Parathyroid adenoma (tissue), 2 donors: Measurements from ENCODE around the gene BARX2.
"Not testable (repeated sequence)": the region's sequence is repeated elsewhere in the genome, so short reads cannot be mapped to it uniquely, and the experiment has no call there.

ENCODE experiments used
- H2AFZ ChIP-seq: fragments of 300-600 bp; sonication (generic); one replicate; pipeline ENCODE4 v1.7.0; 2017; ENCODE audit warnings: antibody characterized with exemption, mild to moderate bottlenecking
- H3K27ac ChIP-seq: fragments of 300-600 bp; sonication (generic); one replicate; pipeline ENCODE4 v1.7.0; 2017
- H3K27me3 ChIP-seq: fragments of 300-600 bp; sonication (generic); one replicate; pipeline ENCODE4 v1.7.0; 2017; ENCODE audit warnings: low read length; ENCODE audit not compliant: control insufficient read depth, insufficient read depth
- H3K36me3 ChIP-seq: fragments of 300-600 bp; sonication (generic); one replicate; pipeline ENCODE4 v1.7.0; 2017; ENCODE audit warnings: low read length; ENCODE audit not compliant: control insufficient read depth, insufficient read depth
- H3K4me1 ChIP-seq: fragments of 300-600 bp; sonication (generic); one replicate; pipeline ENCODE4 v1.7.0; 2017; ENCODE audit warnings: control low read depth
- H3K4me2 ChIP-seq: fragments of 300-600 bp; sonication (generic); one replicate; pipeline ENCODE4 v1.7.0; 2017; ENCODE audit warnings: low read length
- H3K4me3 ChIP-seq: fragments of 300-600 bp; sonication (generic); one replicate; pipeline ENCODE4 v1.7.0; 2017; ENCODE audit warnings: low read depth, low read length
- H3K79me2 ChIP-seq: fragments of 300-600 bp; sonication (generic); one replicate; pipeline ENCODE4 v1.7.0; 2017; ENCODE audit warnings: control low read depth
- H3K9ac ChIP-seq: fragments of 300-600 bp; sonication (generic); one replicate; pipeline ENCODE4 v1.7.0; 2017; ENCODE audit warnings: mild to moderate bottlenecking
- H3K9me3 ChIP-seq: fragments of 300-600 bp; sonication (generic); one replicate; pipeline ENCODE4 v1.7.0; 2017; ENCODE audit warnings: low read length; ENCODE audit not compliant: control insufficient read depth
- TF ChIP-seq, protein P1 (sequence below): fragments of 300-600 bp; sonication (generic); IDR thresholded peaks from one replicate; pipeline ENCODE4 v1.7.0; 2017; ENCODE audit warnings: antibody characterized with exemption, mild to moderate bottlenecking
- donor health status: primary hyperparathyroidism.

The BARX2 gene, protein sequence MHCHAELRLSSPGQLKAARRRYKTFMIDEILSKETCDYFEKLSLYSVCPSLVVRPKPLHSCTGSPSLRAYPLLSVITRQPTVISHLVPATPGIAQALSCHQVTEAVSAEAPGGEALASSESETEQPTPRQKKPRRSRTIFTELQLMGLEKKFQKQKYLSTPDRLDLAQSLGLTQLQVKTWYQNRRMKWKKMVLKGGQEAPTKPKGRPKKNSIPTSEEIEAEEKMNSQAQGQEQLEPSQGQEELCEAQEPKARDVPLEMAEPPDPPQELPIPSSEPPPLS

DNA sequence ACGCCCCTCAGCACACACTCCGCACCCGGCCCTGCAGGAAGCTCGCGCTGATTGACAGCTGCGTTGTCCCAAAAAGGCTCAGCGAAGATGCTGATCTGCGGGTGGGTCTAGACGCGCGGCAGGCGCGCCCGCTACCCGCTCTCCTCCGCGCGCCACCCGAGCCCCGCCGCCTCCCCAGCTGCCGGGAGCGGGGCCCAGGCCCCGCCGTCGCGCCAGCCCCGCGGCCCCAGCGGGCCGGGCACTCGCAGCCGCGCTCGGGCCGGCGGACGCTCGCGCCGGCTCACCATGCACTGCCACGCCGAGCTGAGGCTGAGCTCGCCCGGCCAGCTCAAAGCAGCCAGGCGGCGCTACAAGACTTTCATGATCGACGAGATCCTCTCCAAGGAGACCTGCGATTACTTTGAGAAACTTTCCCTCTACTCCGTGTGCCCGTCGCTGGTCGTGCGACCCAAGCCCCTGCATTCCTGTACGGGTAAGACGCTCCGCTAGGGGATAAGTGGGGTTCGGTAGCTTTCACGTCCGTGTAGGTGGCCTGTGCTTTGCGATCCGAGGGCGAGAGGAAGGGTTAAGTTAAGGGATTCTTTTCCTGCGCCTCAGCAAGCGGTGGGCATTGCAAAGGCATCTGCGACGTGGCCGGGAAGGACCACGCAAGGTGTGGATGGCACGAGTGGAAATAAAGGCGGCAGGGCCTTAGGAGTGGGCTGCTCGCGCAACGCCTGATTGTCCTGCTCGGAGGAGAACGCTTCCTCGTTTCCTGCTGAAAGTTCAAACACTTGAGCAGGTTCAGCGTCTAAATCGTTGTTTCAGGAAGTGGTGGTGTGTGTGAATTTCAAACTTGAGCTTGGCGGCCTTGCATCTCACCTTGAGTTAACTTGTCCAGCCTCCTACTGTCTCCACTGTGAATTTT is at the start of gene BARX2:
Gene BARX2, plus strand, starts transcription at position 98 of the 907 bp plus-strand sequence. Its CDS starts 188 bp downstream, at position 286.
- no peak within 1 kb of the TSS for H3K9ac ChIP-seq
- TF ChIP-seq, protein P1, sequence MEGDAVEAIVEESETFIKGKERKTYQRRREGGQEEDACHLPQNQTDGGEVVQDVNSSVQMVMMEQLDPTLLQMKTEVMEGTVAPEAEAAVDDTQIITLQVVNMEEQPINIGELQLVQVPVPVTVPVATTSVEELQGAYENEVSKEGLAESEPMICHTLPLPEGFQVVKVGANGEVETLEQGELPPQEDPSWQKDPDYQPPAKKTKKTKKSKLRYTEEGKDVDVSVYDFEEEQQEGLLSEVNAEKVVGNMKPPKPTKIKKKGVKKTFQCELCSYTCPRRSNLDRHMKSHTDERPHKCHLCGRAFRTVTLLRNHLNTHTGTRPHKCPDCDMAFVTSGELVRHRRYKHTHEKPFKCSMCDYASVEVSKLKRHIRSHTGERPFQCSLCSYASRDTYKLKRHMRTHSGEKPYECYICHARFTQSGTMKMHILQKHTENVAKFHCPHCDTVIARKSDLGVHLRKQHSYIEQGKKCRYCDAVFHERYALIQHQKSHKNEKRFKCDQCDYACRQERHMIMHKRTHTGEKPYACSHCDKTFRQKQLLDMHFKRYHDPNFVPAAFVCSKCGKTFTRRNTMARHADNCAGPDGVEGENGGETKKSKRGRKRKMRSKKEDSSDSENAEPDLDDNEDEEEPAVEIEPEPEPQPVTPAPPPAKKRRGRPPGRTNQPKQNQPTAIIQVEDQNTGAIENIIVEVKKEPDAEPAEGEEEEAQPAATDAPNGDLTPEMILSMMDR: no peak
- no peaks in the 10 kb centered on the region for H3K79me2 ChIP-seq
- no peaks in the 10 kb centered on the region for H3K4me1 ChIP-seq
- no peak within 1 kb of the TSS for H3K4me3 ChIP-seq
- H3K27ac ChIP-seq: no peak within 1 kb of the TSS
- no peaks in the 10 kb centered on the region for H3K27me3 ChIP-seq
- H3K4me2 ChIP-seq: peak within 1 kb of the TSS; percentile 44
- H3K9me3 ChIP-seq: no peaks in the 10 kb centered on the region
- no peaks in the 10 kb centered on the region for H3K36me3 ChIP-seq
- H2AFZ ChIP-seq: no peak within 1 kb of the TSS

DNA sequence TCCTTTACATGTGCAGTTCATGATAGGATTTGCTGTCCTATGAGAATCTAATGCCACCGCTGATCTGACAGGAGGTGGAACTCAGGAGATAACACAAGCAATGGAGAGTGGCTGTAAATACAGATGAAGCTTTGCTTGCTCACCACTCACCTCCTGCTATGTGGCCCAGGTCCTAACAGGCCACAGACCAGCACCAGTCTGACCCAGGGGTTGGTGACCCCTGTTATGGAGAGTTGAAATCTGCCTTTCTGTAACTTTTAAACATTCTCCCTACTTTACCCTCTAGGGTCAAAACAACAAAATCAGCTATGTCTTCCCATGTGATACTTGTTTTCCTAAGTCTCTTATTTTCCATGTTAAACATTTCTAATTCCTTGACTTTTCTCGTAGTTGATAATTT is 48.7 kb upstream of the BARX2 start:
- no peaks in the 10 kb centered on the region for H3K36me3 ChIP-seq
- TF ChIP-seq, protein P1: no peak
- no peak overlapping the region for H3K9ac ChIP-seq
- H3K79me2 ChIP-seq: no peaks in the 10 kb centered on the region
- H3K27ac ChIP-seq: no peak overlapping the region
- no peak overlapping the region for H3K4me3 ChIP-seq
- no peaks in the 10 kb centered on the region for H3K9me3 ChIP-seq
- no peak overlapping the region for H3K4me2 ChIP-seq
- no peaks in the 10 kb centered on the region for H3K4me1 ChIP-seq
- H3K27me3 ChIP-seq: no peaks in the 10 kb centered on the region
- no peak overlapping the region for H2AFZ ChIP-seq

DNA sequence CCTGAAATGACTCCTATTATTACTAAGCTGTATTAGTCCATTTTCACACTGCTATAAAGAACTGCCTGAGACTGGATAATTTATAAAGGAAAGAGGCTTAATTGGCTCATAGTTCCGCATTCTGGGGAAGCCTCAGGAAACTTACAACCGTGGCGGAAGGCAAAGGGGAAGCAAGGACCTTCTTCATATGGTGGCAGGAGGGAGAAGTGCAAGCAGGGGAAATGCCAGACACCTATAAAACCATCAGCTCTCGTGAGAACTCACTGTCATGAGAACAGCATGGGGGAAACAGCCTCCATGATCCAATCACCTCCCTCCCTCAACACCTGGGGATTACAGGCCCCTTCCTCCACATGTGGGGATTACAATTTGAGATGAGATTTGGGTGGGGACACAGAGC is 47.9 kb upstream of the BARX2 start:
- H3K9ac ChIP-seq, H3K27me3 ChIP-seq, H3K4me1 ChIP-seq, H3K9me3 ChIP-seq, H2AFZ ChIP-seq, H3K27ac ChIP-seq, H3K36me3 ChIP-seq, H3K79me2 ChIP-seq, H3K4me3 ChIP-seq, H3K4me2 ChIP-seq: not testable (repeated sequence)

DNA sequence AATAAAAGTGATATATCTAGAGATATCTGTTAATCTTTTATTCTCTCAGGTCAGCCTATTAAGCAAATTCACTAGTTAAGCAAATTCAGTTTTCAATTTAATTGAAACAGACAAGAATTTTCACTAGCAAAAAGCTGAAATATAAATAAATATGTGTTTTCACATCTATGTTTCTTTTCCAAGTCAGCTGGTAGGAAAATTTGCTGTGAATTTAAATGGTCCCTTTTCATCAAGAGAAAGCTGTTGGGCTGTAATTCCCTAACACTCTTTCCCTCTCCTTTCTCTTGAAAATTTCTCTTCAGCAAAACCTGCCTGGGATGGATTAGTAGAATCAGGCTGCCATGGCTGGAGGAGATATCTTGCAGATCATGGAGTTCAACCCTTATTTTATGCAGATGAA is 46.9 kb upstream of the BARX2 start:
- H3K27ac ChIP-seq: no peak overlapping the region
- H2AFZ ChIP-seq: no peak overlapping the region
- H3K4me1 ChIP-seq: no peaks in the 10 kb centered on the region
- no peak overlapping the region for H3K4me2 ChIP-seq
- no peaks in the 10 kb centered on the region for H3K36me3 ChIP-seq
- H3K4me3 ChIP-seq: no peak overlapping the region
- H3K9me3 ChIP-seq: no peaks in the 10 kb centered on the region
- no peaks in the 10 kb centered on the region for H3K79me2 ChIP-seq
- no peaks in the 10 kb centered on the region for H3K27me3 ChIP-seq
- H3K9ac ChIP-seq: no peak overlapping the region
- TF ChIP-seq, protein P1: no peak

DNA sequence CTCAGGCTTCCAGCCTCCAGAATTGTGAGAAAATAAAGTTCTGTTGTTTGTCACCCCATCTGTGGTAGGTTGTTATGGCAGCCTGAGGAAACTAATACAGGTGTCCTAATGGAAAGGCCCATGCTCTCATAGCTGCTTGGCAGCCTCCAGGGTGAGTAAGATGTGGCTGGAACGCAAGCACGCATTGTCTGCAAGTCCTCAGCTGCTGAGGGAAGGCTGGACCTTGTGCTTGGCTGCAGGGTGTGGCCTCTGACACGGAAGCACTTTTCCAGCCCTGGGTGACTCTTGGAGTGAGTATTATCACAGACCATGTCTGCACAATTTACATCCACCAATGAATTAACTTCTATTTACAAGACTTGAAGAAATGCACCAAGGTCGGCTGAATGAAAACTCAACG is 44.4 kb upstream of the BARX2 start:
- no peak overlapping the region for H3K9ac ChIP-seq
- no peak overlapping the region for H3K4me2 ChIP-seq
- TF ChIP-seq, protein P1: no peak
- no peak overlapping the region for H3K27ac ChIP-seq
- H3K79me2 ChIP-seq: no peaks in the 10 kb centered on the region
- H3K4me1 ChIP-seq: no peaks in the 10 kb centered on the region
- no peak overlapping the region for H3K4me3 ChIP-seq
- no peaks in the 10 kb centered on the region for H3K36me3 ChIP-seq
- H2AFZ ChIP-seq: no peak overlapping the region
- no peaks in the 10 kb centered on the region for H3K9me3 ChIP-seq
- H3K27me3 ChIP-seq: no peaks in the 10 kb centered on the region
